VCaP (cell line): ENCODE data around the gene NUCKS1.
A peak's percentile ranks its signal among the peaks of the same experiment; 100 is the strongest.

ENCODE experiments used
- H3K27ac ChIP-seq: fragments of 450-650 bp; 2 replicates; pipeline ENCODE4 v1.5.1; 2017
- CTCF ChIP-seq: fragments of 450-650 bp; conservative IDR thresholded peaks from 2 replicates; pipeline ENCODE4 v1.5.1; 2017; ENCODE audit warnings: mild to moderate bottlenecking, moderate library complexity

NUCKS1 gene

GRCh38 chr1:205672395-205672889, 77.5 kb downstream of the NUCKS1 start:
- peak overlapping the region; percentile 88 for H3K27ac ChIP-seq
- TF ChIP-seq CTCF = peak; percentile 46

GRCh38 chr1:205670611-205671430, 79.2 kb downstream of the NUCKS1 start:
- TF ChIP-seq CTCF = no peak
- H3K27ac ChIP-seq = peak overlapping the region; percentile 88

- TF ChIP-seq CTCF = no peak
- peak overlapping the region; percentile 88 for H3K27ac ChIP-seq
Observed at GRCh38 chr1:205670150-205670446, 79.9 kb downstream of the NUCKS1 start.

- TF ChIP-seq CTCF = no peak
- H3K27ac ChIP-seq = peak overlapping the region; percentile 88
Observed at GRCh38 chr1:205669341-205670149, 80.4 kb downstream of the NUCKS1 start.

GRCh38 chr1:205668951-205669340, 81.0 kb downstream of the NUCKS1 start:
- no peak for TF ChIP-seq CTCF
- H3K27ac ChIP-seq = peak overlapping the region; percentile 88

GRCh38 chr1:205667909-205668643, 81.9 kb downstream of the NUCKS1 start:
- no peak for TF ChIP-seq CTCF
- peak overlapping the region; percentile 88 for H3K27ac ChIP-seq
